Fibroblast of pulmonary artery (primary cell): ENCODE measurements around the gene CHN1.

ENCODE experiments used
- DNase-seq: peaks from one replicate; pipeline ENCODE4 v3.0.0-alpha.2; 2010; ENCODE audit warnings: low read depth
- H3K4me3 ChIP-seq: replicated peaks from 2 replicates; pipeline ENCODE4 v1.5.1; 2011; ENCODE audit warnings: low read depth, mild to moderate bottlenecking, control low read depth, low read length, moderate library complexity
- CTCF ChIP-seq: IDR thresholded peaks from 2 replicates; pipeline ENCODE4 v1.5.1; 2011; ENCODE audit warnings: mild to moderate bottlenecking, control low read depth, low read length, inconsistent platforms; ENCODE audit errors: missing control alignments

The CHN1 gene

GRCh38 chr2:174835797-174836255 is 169.4 kb downstream of the CHN1 start:
- DNase-seq, result peak; percentile 92
- H3K4me3 ChIP-seq, result no peak overlapping the region
- no peak for TF ChIP-seq CTCF

- no peak overlapping the region for H3K4me3 ChIP-seq
- TF ChIP-seq CTCF, result no peak
- DNase-seq, result no peak
Measured at GRCh38 chr2:174833737-174834136, 171.4 kb downstream of the CHN1 start.

GRCh38 chr2:174830561-174830960 is 174.6 kb downstream of the CHN1 start:
- TF ChIP-seq CTCF, result no peak
- DNase-seq, result no peak
- H3K4me3 ChIP-seq, result no peak overlapping the region

GRCh38 chr2:174829550-174829949 is 175.6 kb downstream of the CHN1 start:
- H3K4me3 ChIP-seq, result no peak overlapping the region
- peak; percentile 13 for DNase-seq
- TF ChIP-seq CTCF, result no peak

- peak; percentile 29 for DNase-seq
- no peak for TF ChIP-seq CTCF
- H3K4me3 ChIP-seq, result no peak overlapping the region
Measured at GRCh38 chr2:174827371-174828369, 177.5 kb downstream of the CHN1 start.

GRCh38 chr2:174826051-174826450 is 179.1 kb downstream of the CHN1 start:
- TF ChIP-seq CTCF, result no peak
- no peak overlapping the region for H3K4me3 ChIP-seq
- peak; percentile 10 for DNase-seq
